Measurements from ENCODE around the gene RASA3. TPM values are rescaled to one million over a fixed set of nuclear protein-coding genes. Genes with fewer than 3 reads are reported as not detected.

Gene RASA3
- polyA plus RNA-seq, 1 donor from 2014 or later, result 8.5 TPM

DNA sequence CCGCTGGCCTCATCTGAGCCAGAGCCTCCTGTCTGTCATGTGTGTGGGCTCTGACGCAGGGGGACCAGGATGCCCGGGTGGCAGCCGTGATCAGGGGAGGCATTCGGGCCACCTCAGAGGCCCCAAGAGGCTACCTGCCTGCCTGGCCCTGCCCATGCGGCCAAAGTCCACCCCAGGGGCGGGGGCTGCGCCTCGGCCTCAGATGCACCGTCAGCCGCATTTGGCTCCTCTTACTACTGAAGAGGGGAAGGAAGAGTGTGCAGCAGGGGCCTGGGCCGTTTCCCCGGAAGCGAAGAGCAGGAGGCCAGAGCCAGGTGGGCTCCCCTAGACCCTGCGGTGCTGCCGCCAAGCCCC is 192.5 kb downstream of the RASA3 start:
- Histone ChIP-seq H3K27ac (ENCODE audit: low read length) (no peak overlapping the region), H3K9ac (ENCODE audit: low read length) (no peak overlapping the region), H2AFZ (ENCODE audit: low read depth, low read length) (no peak overlapping the region), H3K36me3 (ENCODE audit: insufficient read depth, low read length) (no peaks in the 10 kb centered on the region), H3F3A (ENCODE audit: insufficient read depth, low read length, poor library complexity, severe bottlenecking) (no peaks in the 10 kb centered on the region), H4K20me1 (ENCODE audit: insufficient read depth) (no peaks in the 10 kb centered on the region), H3K9me2 (ENCODE audit: insufficient read depth, low read length) (no peaks in the 10 kb centered on the region), H3K9me3 (ENCODE audit: low read length) (no peaks in the 10 kb centered on the region), H3K4me2 (ENCODE audit: low read length) (no peak overlapping the region), H3K4me3 (ENCODE audit: low read length) (no peak overlapping the region), H3K79me2 (replicated peaks; ENCODE audit: insufficient read depth, low read length) (no peaks in the 10 kb centered on the region), H3K27me3 (ENCODE audit: insufficient read depth, low read depth, low read length) (no peaks in the 10 kb centered on the region)
- no peak for TF ChIP-seq TAF1 (IDR thresholded peaks at IDR 0.05; ENCODE audit: low read depth)
- no peak for TF ChIP-seq SMC3 (conservative IDR thresholded peaks at IDR 0.05; ENCODE audit: poor library complexity)
- TF ChIP-seq EZH2 (IDR thresholded peaks at IDR 0.05; ENCODE audit: borderline replicate concordance, insufficient read depth, low read length, poor library complexity, severe bottlenecking), result no peak
- TF ChIP-seq, protein P1, sequence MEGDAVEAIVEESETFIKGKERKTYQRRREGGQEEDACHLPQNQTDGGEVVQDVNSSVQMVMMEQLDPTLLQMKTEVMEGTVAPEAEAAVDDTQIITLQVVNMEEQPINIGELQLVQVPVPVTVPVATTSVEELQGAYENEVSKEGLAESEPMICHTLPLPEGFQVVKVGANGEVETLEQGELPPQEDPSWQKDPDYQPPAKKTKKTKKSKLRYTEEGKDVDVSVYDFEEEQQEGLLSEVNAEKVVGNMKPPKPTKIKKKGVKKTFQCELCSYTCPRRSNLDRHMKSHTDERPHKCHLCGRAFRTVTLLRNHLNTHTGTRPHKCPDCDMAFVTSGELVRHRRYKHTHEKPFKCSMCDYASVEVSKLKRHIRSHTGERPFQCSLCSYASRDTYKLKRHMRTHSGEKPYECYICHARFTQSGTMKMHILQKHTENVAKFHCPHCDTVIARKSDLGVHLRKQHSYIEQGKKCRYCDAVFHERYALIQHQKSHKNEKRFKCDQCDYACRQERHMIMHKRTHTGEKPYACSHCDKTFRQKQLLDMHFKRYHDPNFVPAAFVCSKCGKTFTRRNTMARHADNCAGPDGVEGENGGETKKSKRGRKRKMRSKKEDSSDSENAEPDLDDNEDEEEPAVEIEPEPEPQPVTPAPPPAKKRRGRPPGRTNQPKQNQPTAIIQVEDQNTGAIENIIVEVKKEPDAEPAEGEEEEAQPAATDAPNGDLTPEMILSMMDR (IDR thresholded peaks at IDR 0.05; ENCODE audit: poor library complexity, severe bottlenecking), result no peak
- TF ChIP-seq RAD21 (conservative IDR thresholded peaks at IDR 0.05), result no peak
- TF ChIP-seq, protein P2, sequence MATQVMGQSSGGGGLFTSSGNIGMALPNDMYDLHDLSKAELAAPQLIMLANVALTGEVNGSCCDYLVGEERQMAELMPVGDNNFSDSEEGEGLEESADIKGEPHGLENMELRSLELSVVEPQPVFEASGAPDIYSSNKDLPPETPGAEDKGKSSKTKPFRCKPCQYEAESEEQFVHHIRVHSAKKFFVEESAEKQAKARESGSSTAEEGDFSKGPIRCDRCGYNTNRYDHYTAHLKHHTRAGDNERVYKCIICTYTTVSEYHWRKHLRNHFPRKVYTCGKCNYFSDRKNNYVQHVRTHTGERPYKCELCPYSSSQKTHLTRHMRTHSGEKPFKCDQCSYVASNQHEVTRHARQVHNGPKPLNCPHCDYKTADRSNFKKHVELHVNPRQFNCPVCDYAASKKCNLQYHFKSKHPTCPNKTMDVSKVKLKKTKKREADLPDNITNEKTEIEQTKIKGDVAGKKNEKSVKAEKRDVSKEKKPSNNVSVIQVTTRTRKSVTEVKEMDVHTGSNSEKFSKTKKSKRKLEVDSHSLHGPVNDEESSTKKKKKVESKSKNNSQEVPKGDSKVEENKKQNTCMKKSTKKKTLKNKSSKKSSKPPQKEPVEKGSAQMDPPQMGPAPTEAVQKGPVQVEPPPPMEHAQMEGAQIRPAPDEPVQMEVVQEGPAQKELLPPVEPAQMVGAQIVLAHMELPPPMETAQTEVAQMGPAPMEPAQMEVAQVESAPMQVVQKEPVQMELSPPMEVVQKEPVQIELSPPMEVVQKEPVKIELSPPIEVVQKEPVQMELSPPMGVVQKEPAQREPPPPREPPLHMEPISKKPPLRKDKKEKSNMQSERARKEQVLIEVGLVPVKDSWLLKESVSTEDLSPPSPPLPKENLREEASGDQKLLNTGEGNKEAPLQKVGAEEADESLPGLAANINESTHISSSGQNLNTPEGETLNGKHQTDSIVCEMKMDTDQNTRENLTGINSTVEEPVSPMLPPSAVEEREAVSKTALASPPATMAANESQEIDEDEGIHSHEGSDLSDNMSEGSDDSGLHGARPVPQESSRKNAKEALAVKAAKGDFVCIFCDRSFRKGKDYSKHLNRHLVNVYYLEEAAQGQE (IDR thresholded peaks at IDR 0.05; ENCODE audit: borderline replicate concordance), result no peak
- no peak for TF ChIP-seq EP300 (conservative IDR thresholded peaks at IDR 0.05; ENCODE audit: poor library complexity, severe bottlenecking)
- TF ChIP-seq POLR2AphosphoS5 (IDR thresholded peaks at IDR 0.05), result no peak
- TF ChIP-seq MXI1 (conservative IDR thresholded peaks at IDR 0.05; ENCODE audit: poor library complexity, severe bottlenecking), result no peak

DNA sequence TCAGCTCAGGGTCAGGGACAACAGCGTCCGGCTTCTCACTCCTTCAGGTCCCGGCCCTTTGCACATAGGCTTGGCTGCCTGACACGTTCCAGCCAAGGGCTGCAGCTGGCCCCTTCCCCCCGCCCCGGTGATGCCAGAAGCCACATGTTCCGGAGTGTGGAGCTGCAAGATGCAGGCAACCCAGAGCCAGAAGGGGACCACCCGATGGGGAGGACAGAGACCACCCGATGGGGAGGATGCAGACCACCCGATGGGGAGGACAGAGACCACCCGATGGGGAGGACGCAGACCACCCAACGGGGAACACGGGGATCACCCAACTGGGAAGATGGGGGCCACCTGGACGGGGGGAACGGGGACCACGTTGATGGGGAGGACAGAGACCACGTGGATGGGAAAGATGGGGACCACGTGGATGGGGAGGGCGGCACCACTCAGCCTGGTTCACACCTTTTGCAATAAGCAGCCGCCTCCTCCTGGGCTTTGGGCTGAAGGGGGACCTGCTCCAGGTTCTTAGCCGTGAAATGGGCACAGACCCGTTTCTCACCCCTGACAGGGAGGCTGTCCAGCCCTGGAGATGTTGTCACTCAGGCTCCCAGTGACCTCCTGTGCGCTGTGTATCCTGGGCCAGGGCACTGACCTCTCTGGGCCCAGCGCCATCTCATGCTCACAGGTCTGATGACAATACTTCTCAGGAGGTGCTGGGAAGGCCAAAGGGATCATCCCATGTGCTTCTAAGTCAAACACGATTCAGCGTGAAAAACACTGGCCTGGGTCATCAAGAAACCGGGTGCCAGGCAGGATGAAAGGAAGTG is 193.1 kb downstream of the RASA3 start:
- Histone ChIP-seq H3K9me3 (ENCODE audit: low read length) (no peaks in the 10 kb centered on the region), H3K36me3 (ENCODE audit: insufficient read depth, low read length) (no peaks in the 10 kb centered on the region), H3K27ac (ENCODE audit: low read length) (no peak overlapping the region), H3K27me3 (ENCODE audit: insufficient read depth, low read depth, low read length) (no peaks in the 10 kb centered on the region), H3K79me2 (replicated peaks; ENCODE audit: insufficient read depth, low read length) (no peaks in the 10 kb centered on the region), H3K9ac (ENCODE audit: low read length) (no peak overlapping the region), H4K20me1 (ENCODE audit: insufficient read depth) (no peaks in the 10 kb centered on the region), H3K4me3 (ENCODE audit: low read length) (no peak overlapping the region), H3K4me2 (ENCODE audit: low read length) (no peak overlapping the region), H3F3A (ENCODE audit: insufficient read depth, low read length, poor library complexity, severe bottlenecking) (no peaks in the 10 kb centered on the region), H3K9me2 (ENCODE audit: insufficient read depth, low read length) (no peaks in the 10 kb centered on the region), H2AFZ (ENCODE audit: low read depth, low read length) (no peak overlapping the region)
- no peak for TF ChIP-seq TAF1 (IDR thresholded peaks at IDR 0.05; ENCODE audit: low read depth)
- TF ChIP-seq, protein P2 (IDR thresholded peaks at IDR 0.05; ENCODE audit: borderline replicate concordance), result no peak
- TF ChIP-seq RAD21 (conservative IDR thresholded peaks at IDR 0.05), result no peak
- TF ChIP-seq EZH2 (IDR thresholded peaks at IDR 0.05; ENCODE audit: borderline replicate concordance, insufficient read depth, low read length, poor library complexity, severe bottlenecking), result no peak
- TF ChIP-seq MXI1 (conservative IDR thresholded peaks at IDR 0.05; ENCODE audit: poor library complexity, severe bottlenecking), result no peak
- TF ChIP-seq SMC3 (conservative IDR thresholded peaks at IDR 0.05; ENCODE audit: poor library complexity), result no peak
